Loucy (cell line): ENCODE measurements around the gene CDK6.

Source experiments
- H2AFZ ChIP-seq: fragments of 200-600 bp; sonication (generic); 2 replicates; pipeline ENCODE4 v1.6.0; 2016; ENCODE audit warnings: antibody characterized with exemption, mild to moderate bottlenecking, low read length, moderate library complexity
- H3F3A ChIP-seq: fragments of 200-600 bp; 2 replicates; pipeline ENCODE4 v1.6.0; 2016; ENCODE audit warnings: antibody characterized with exemption, low read depth, mild to moderate bottlenecking
- H3K27me3 ChIP-seq: fragments of 200-600 bp; sonication (generic); 2 replicates; pipeline ENCODE4 v1.6.1; 2014; ENCODE audit warnings: low read length, mild to moderate bottlenecking; ENCODE audit not compliant: insufficient read depth, poor library complexity, severe bottlenecking
- H3K36me3 ChIP-seq: fragments of 200-600 bp; sonication (generic); 2 replicates; pipeline ENCODE4 v1.6.1; 2016; ENCODE audit warnings: low read length; ENCODE audit not compliant: insufficient read depth
- H3K4me1 ChIP-seq: fragments of 200-600 bp; sonication (generic); 2 replicates; pipeline ENCODE4 v1.5.1; 2014; ENCODE audit warnings: low read length, mild to moderate bottlenecking; ENCODE audit not compliant: insufficient read depth, poor library complexity, severe bottlenecking
- H3K4me2 ChIP-seq: fragments of 200-600 bp; sonication (generic); 2 replicates; pipeline ENCODE4 v1.6.0; 2014; ENCODE audit warnings: antibody characterized with exemption, low read length, low read depth, mild to moderate bottlenecking; ENCODE audit not compliant: poor library complexity, severe bottlenecking
- H3K4me3 ChIP-seq: fragments of 200-600 bp; sonication (generic); 2 replicates; pipeline ENCODE4 v1.5.1; 2014; ENCODE audit warnings: low read length, mild to moderate bottlenecking, mixed read lengths; ENCODE audit not compliant: poor library complexity, severe bottlenecking
- H3K79me2 ChIP-seq: fragments of 200-600 bp; sonication (generic); 2 replicates; pipeline ENCODE4 v1.6.1; 2014; ENCODE audit warnings: low read length; ENCODE audit not compliant: insufficient read depth
- H3K9ac ChIP-seq: fragments of 200-600 bp; sonication (generic); 2 replicates; pipeline ENCODE4 v1.6.0; 2014; ENCODE audit warnings: mild to moderate bottlenecking, low read depth, low read length, moderate library complexity; ENCODE audit not compliant: poor library complexity, severe bottlenecking
- H3K9me2 ChIP-seq: fragments of 200-600 bp; sonication (generic); replicated peaks from 2 replicates; pipeline ENCODE4 v1.6.1; 2016; ENCODE audit warnings: low read depth, low read length, mixed read lengths
- H3K9me3 ChIP-seq: fragments of 200-600 bp; sonication (generic); 2 replicates; pipeline ENCODE4 v1.6.1; 2014; ENCODE audit warnings: mild to moderate bottlenecking, antibody characterized with exemption, low read length, low read depth; ENCODE audit not compliant: insufficient read depth
- H4K20me1 ChIP-seq: fragments of 200-600 bp; sonication (generic); 2 replicates; pipeline ENCODE4 v1.6.0; 2014; ENCODE audit warnings: antibody characterized with exemption, low read length, mild to moderate bottlenecking; ENCODE audit not compliant: insufficient read depth, poor library complexity, severe bottlenecking
- CTCF ChIP-seq: fragments of 200-600 bp; sonication (generic); conservative IDR thresholded peaks from 2 replicates; pipeline ENCODE4 v1.5.1; 2014; ENCODE audit warnings: mild to moderate bottlenecking, antibody characterized with exemption, low read length
- EZH2phosphoT487 ChIP-seq: fragments of 200-600 bp; IDR thresholded peaks from 2 replicates; pipeline ENCODE4 v1.6.1; 2018; ENCODE audit warnings: antibody characterized with exemption, mild to moderate bottlenecking, moderate library complexity, borderline replicate concordance

CDK6 gene

GRCh38 chr7:92794391-92794790 is 42.0 kb downstream of the CDK6 start:
- Histone ChIP-seq H3K27me3 (no peaks in the 10 kb centered on the region), H3K4me1 (peaks cover 38% of the 10 kb centered on the region), H3K4me2 (no peak overlapping the region), H3K9ac (no peak overlapping the region), H2AFZ (no peak overlapping the region), H3K9me3 (no peaks in the 10 kb centered on the region), H3K36me3 (peaks cover 88% of the 10 kb centered on the region), H3F3A (peaks cover 5% of the 10 kb centered on the region), H3K79me2 (peaks cover 100% of the 10 kb centered on the region), H4K20me1 (peaks cover 100% of the 10 kb centered on the region), H3K9me2 (no peaks in the 10 kb centered on the region), H3K4me3 (no peak overlapping the region)
- TF ChIP-seq EZH2phosphoT487: no peak

GRCh38 chr7:92793656-92794205 is 42.6 kb downstream of the CDK6 start:
- H2AFZ ChIP-seq: no peak overlapping the region
- TF ChIP-seq CTCF: no peak
- no peak for TF ChIP-seq EZH2phosphoT487

GRCh38 chr7:92790992-92791391 is 45.4 kb downstream of the CDK6 start:
- Histone ChIP-seq H3K9ac (no peak overlapping the region), H2AFZ (no peak overlapping the region), H3K36me3 (peaks cover 85% of the 10 kb centered on the region), H3K4me3 (no peak overlapping the region), H3K9me3 (no peaks in the 10 kb centered on the region; the same call in 1 of the 2 replicates), H3K9me2 (no peaks in the 10 kb centered on the region), H3K79me2 (peaks cover 99% of the 10 kb centered on the region), H3F3A (peaks cover 5% of the 10 kb centered on the region; the same call in 1 of the 2 replicates), H3K4me1 (peaks cover 25% of the 10 kb centered on the region), H3K27me3 (no peaks in the 10 kb centered on the region), H3K4me2 (no peak overlapping the region), H4K20me1 (peaks cover 100% of the 10 kb centered on the region)
- TF ChIP-seq EZH2phosphoT487 (no peak), CTCF (no peak)

More at GRCh38 chr7:92793656-92794205, 42.6 kb downstream of the CDK6 start:
- Histone ChIP-seq H3K79me2 (peaks cover 100% of the 10 kb centered on the region), H3F3A (peaks cover 5% of the 10 kb centered on the region), H3K36me3 (peaks cover 88% of the 10 kb centered on the region), H3K4me3 (no peak overlapping the region), H3K4me2 (no peak overlapping the region), H3K4me1 (peaks cover 38% of the 10 kb centered on the region), H3K9me2 (no peaks in the 10 kb centered on the region), H3K9me3 (no peaks in the 10 kb centered on the region; the same call in 1 of the 2 replicates), H4K20me1 (peaks cover 100% of the 10 kb centered on the region), H3K9ac (no peak overlapping the region), H3K27me3 (no peaks in the 10 kb centered on the region)
